Measurements from ENCODE around the gene TBC1D17.

TBC1D17 gene

GRCh38 chr19:49861107-49861506 lies 16.4 kb upstream of the TBC1D17 start:
- H3K4me3 ChIP-seq (replicated peaks; ENCODE audit: low read depth, low read length): no peak overlapping the region
- TF ChIP-seq CTCF (IDR thresholded peaks at IDR 0.05; ENCODE audit: low read length, missing control alignments): no peak
- no peak for DNase-seq (ENCODE audit: low read depth)

- no peak for DNase-seq (ENCODE audit: low read depth)
- TF ChIP-seq CTCF (IDR thresholded peaks at IDR 0.05; ENCODE audit: low read length, missing control alignments): no peak
- H3K4me3 ChIP-seq (replicated peaks; ENCODE audit: low read depth, low read length): no peak overlapping the region
These were observed 15.7 kb upstream of the TBC1D17 start for GRCh38 chr19:49861541-49862378.

- H3K4me3 ChIP-seq (replicated peaks; ENCODE audit: low read depth, low read length): no peak overlapping the region
- no peak for TF ChIP-seq CTCF (IDR thresholded peaks at IDR 0.05; ENCODE audit: low read length, missing control alignments)
- DNase-seq (ENCODE audit: low read depth): no peak
These were observed 14.9 kb upstream of the TBC1D17 start for GRCh38 chr19:49862391-49863253.

GRCh38 chr19:49863254-49863934 lies 14.1 kb upstream of the TBC1D17 start:
- TF ChIP-seq CTCF (IDR thresholded peaks at IDR 0.05; ENCODE audit: low read length, missing control alignments): no peak
- no peak for DNase-seq (ENCODE audit: low read depth)
- no peak overlapping the region for H3K4me3 ChIP-seq (replicated peaks; ENCODE audit: low read depth, low read length)

- H3K4me3 ChIP-seq (replicated peaks; ENCODE audit: low read depth, low read length): no peak overlapping the region
- TF ChIP-seq CTCF (IDR thresholded peaks at IDR 0.05; ENCODE audit: low read length, missing control alignments): no peak
- no peak for DNase-seq (ENCODE audit: low read depth)
These were observed 13.6 kb upstream of the TBC1D17 start for GRCh38 chr19:49863935-49864320.

GRCh38 chr19:49864890-49865289 lies 12.6 kb upstream of the TBC1D17 start:
- TF ChIP-seq CTCF (IDR thresholded peaks at IDR 0.05; ENCODE audit: low read length, missing control alignments): no peak
- no peak overlapping the region for H3K4me3 ChIP-seq (replicated peaks; ENCODE audit: low read depth, low read length)
- no peak for DNase-seq (ENCODE audit: low read depth)
